Cardiac muscle cell (in vitro differentiated cells and primary cell): Measurements from ENCODE around the gene TMEM132C. TPM values are rescaled to one million over a fixed set of nuclear protein-coding genes. Genes with fewer than 3 reads are reported as not detected.

Source experiments
- DNase-seq, 2 donors: peaks; one replicate each; pipeline versions ENCODE4 v3.0.0 to v3.0.0-alpha.2; 2010 to 2017; ENCODE audit warnings: low read depth in 1 of 2, low spot score in 1 of 2
- H3K27ac ChIP-seq: fragments of 200-600 bp; sonication (generic); 2 replicates; pipeline ENCODE4 v1.5.1; 2016
- H3K27me3 ChIP-seq: fragments of 200-600 bp; sonication (generic); 2 replicates; pipeline ENCODE4 v1.6.0; 2016; ENCODE audit warnings: control low read depth
- H3K36me3 ChIP-seq: fragments of 200-600 bp; sonication (generic); 2 replicates; pipeline ENCODE4 v1.5.1; 2016; ENCODE audit warnings: control low read depth
- H3K4me1 ChIP-seq: fragments of 200-600 bp; sonication (generic); 2 replicates; pipeline ENCODE4 v1.8.1; 2017; ENCODE audit warnings: low read depth, mild to moderate bottlenecking, mixed run types
- H3K4me3 ChIP-seq: fragments of 200-600 bp; sonication (generic); 2 replicates; pipeline ENCODE4 v1.5.1; 2016; ENCODE audit warnings: mild to moderate bottlenecking
- H3K9me3 ChIP-seq: fragments of 200-600 bp; sonication (generic); 2 replicates; pipeline ENCODE4 v1.5.1; 2017; ENCODE audit warnings: low read depth, mild to moderate bottlenecking, control low read depth
- CTCF ChIP-seq: IDR thresholded peaks from 2 replicates; pipeline ENCODE4 v1.5.1; 2012; ENCODE audit warnings: low read depth, mild to moderate bottlenecking, low read length
- polyA plus RNA-seq: library from polyadenylated mRNA; unstranded; fragments of >200 nt; fragmentation: Nextera tagmentation; extraction: Ambion mirVana; gene quantifications from 2 replicates; pipeline ENCODE4 v1.2.1, GENCODE V29; 2016
- total RNA-seq: library from RNA; depleted of rRNA; stranded (reverse); fragments of >200 nt; gene quantifications from 2 replicates; pipeline ENCODE4 v1.2.3, GENCODE V29; 2016

The TMEM132C gene
- total and polyA plus RNA-seq, 2 experiments from 2014 or later = 1.8 to 2.5 TPM

- Histone ChIP-seq H3K4me1 (no peaks in the 10 kb centered on the region), H3K27ac (no peak overlapping the region), H3K9me3 (no peaks in the 10 kb centered on the region), H3K4me3 (no peak overlapping the region), H3K36me3 (no peaks in the 10 kb centered on the region), H3K27me3 (no peaks in the 10 kb centered on the region)
- no peak for TF ChIP-seq CTCF
- no peak for DNase-seq
Observed at GRCh38 chr12:128690641-128691040, 423.7 kb downstream of the TMEM132C start.

GRCh38 chr12:128693115-128693514 lies 426.1 kb downstream of the TMEM132C start:
- no peak for DNase-seq
- H3K9me3 ChIP-seq = no peaks in the 10 kb centered on the region
- H3K27ac ChIP-seq = no peak overlapping the region
- no peaks in the 10 kb centered on the region for H3K4me1 ChIP-seq
- no peaks in the 10 kb centered on the region for H3K27me3 ChIP-seq
- no peak for TF ChIP-seq CTCF
- H3K36me3 ChIP-seq = no peaks in the 10 kb centered on the region
- H3K4me3 ChIP-seq = no peak overlapping the region

- no peak overlapping the region for H3K27ac ChIP-seq
- TF ChIP-seq CTCF = no peak
- no peaks in the 10 kb centered on the region for H3K9me3 ChIP-seq
- H3K4me1 ChIP-seq = no peaks in the 10 kb centered on the region
- DNase-seq = no peak
- H3K4me3 ChIP-seq = no peak overlapping the region
- H3K27me3 ChIP-seq = no peaks in the 10 kb centered on the region
- H3K36me3 ChIP-seq = no peaks in the 10 kb centered on the region
Observed at GRCh38 chr12:128693771-128694170, 426.8 kb downstream of the TMEM132C start.

GRCh38 chr12:128694445-128694844 lies 427.5 kb downstream of the TMEM132C start:
- Histone ChIP-seq H3K27me3 (no peaks in the 10 kb centered on the region), H3K4me1 (no peaks in the 10 kb centered on the region), H3K36me3 (no peaks in the 10 kb centered on the region), H3K4me3 (no peak overlapping the region), H3K27ac (no peak overlapping the region), H3K9me3 (no peaks in the 10 kb centered on the region)
- TF ChIP-seq CTCF = no peak
- DNase-seq = no peak

- no peak overlapping the region for H3K4me3 ChIP-seq
- no peaks in the 10 kb centered on the region for H3K27me3 ChIP-seq
- no peak for TF ChIP-seq CTCF
Observed at GRCh38 chr12:128695697-128696096, 428.7 kb downstream of the TMEM132C start.

GRCh38 chr12:128698301-128698972 lies 431.5 kb downstream of the TMEM132C start:
- H3K9me3 ChIP-seq = no peaks in the 10 kb centered on the region

More at GRCh38 chr12:128695697-128696096, 428.7 kb downstream of the TMEM132C start:
- no peak for DNase-seq
- no peaks in the 10 kb centered on the region for H3K36me3 ChIP-seq
- no peaks in the 10 kb centered on the region for H3K4me1 ChIP-seq
- no peaks in the 10 kb centered on the region for H3K9me3 ChIP-seq
- H3K27ac ChIP-seq = no peak overlapping the region

More at GRCh38 chr12:128698301-128698972, 431.5 kb downstream of the TMEM132C start:
- H3K27ac ChIP-seq = no peak overlapping the region
- H3K27me3 ChIP-seq = no peaks in the 10 kb centered on the region
- H3K4me3 ChIP-seq = no peak overlapping the region
- H3K4me1 ChIP-seq = no peaks in the 10 kb centered on the region
- H3K36me3 ChIP-seq = no peaks in the 10 kb centered on the region
- no peak for DNase-seq
- TF ChIP-seq CTCF = no peak
